Calu3 (cell line): ENCODE measurements around the gene ASIC2. TPM values are rescaled to one million over a fixed set of nuclear protein-coding genes. Genes with fewer than 3 reads are reported as not detected.

ENCODE experiments used
- Bru-seq: library from RNA; stranded (reverse); fragments of 400-500 nt; gene quantifications from one replicate; lab custom pipeline; 2021; lab: Mats Ljungman, UMichigan
- BruChase-seq, 2 experiments: library from RNA; stranded (reverse); fragments of 400-500 nt; gene quantifications; one replicate each; lab custom pipeline; 2021; lab: Mats Ljungman, UMichigan
- BruUV-seq: library from RNA; stranded (reverse); fragments of 400-500 nt; replicated peaks from 2 replicates; lab custom pipeline; 2021; lab: Mats Ljungman, UMichigan
- CTCF ChIA-PET: fragments of 300-600 bp; sonication (Branson Sonifier 250); formaldehyde crosslinking; loops from one replicate; lab custom pipeline; 2022; ENCODE audit warnings: antibody characterized with exemption; lab: Charles Lee
- DNase-seq: peaks from one replicate; pipeline ENCODE4 v3.0.0; 2022
- H3K27ac Mint-ChIP-seq: one replicate; pipeline ENCODE4 v1.8.0; 2022; ENCODE audit warnings: mixed read lengths; ENCODE audit not compliant: unreplicated experiment
- H3K27me3 Mint-ChIP-seq: one replicate; pipeline ENCODE4 v1.8.0; 2022; ENCODE audit warnings: mixed read lengths; ENCODE audit not compliant: unreplicated experiment
- H3K36me3 Mint-ChIP-seq: one replicate; pipeline ENCODE4 v1.8.0; 2022; ENCODE audit warnings: mild to moderate bottlenecking, moderate library complexity, mixed read lengths; ENCODE audit not compliant: insufficient read depth, unreplicated experiment
- H3K4me1 Mint-ChIP-seq: one replicate; pipeline ENCODE4 v1.8.0; 2022; ENCODE audit warnings: mild to moderate bottlenecking, low read depth, mixed read lengths; ENCODE audit not compliant: unreplicated experiment
- H3K4me3 Mint-ChIP-seq: one replicate; pipeline ENCODE4 v1.8.0; 2022; ENCODE audit warnings: mild to moderate bottlenecking, low read depth, moderate library complexity, mixed read lengths; ENCODE audit not compliant: unreplicated experiment
- H3K9me3 Mint-ChIP-seq: one replicate; pipeline ENCODE4 v1.8.0; 2022; ENCODE audit warnings: low read depth, mixed read lengths; ENCODE audit not compliant: unreplicated experiment
- intact Hi-C: fragments of 100-400 bp; cut with micrococcal nuclease; formaldehyde crosslinking; loops from one replicate; pipeline ENCODE4 v1.10.0; 2022; ENCODE audit not compliant: unreplicated experiment
- long read RNA-seq: library from polyadenylated mRNA; stranded (forward); transcript quantifications from one replicate; pipeline ENCODE4 v2.0.0, GENCODE V29; 2022
- total RNA-seq: library from RNA; stranded (reverse); gene quantifications from 2 replicates; pipeline ENCODE4 v1.2.3, GENCODE V29; 2022
- TF ChIP-seq, protein P1 (sequence below): fragments of 200-600 bp; IDR thresholded peaks from one replicate; pipeline ENCODE4 v1.8.0; 2022; ENCODE audit warnings: antibody characterized with exemption; ENCODE audit not compliant: unreplicated experiment

ASIC2 gene
- not detected in 2 replicates for total RNA-seq
- Bru-seq, nascent RNA: percentile 0 among the genes with signal in this experiment
- BruChase-seq, experiment 1, labeled RNA remaining after a 6-hour chase: percentile 0 among the genes with signal in this experiment
- percentile 0 among the genes with signal in this experiment for BruChase-seq, experiment 2, labeled RNA remaining after a 2-hour chase
- long read RNA-seq: 0 reads

DNA sequence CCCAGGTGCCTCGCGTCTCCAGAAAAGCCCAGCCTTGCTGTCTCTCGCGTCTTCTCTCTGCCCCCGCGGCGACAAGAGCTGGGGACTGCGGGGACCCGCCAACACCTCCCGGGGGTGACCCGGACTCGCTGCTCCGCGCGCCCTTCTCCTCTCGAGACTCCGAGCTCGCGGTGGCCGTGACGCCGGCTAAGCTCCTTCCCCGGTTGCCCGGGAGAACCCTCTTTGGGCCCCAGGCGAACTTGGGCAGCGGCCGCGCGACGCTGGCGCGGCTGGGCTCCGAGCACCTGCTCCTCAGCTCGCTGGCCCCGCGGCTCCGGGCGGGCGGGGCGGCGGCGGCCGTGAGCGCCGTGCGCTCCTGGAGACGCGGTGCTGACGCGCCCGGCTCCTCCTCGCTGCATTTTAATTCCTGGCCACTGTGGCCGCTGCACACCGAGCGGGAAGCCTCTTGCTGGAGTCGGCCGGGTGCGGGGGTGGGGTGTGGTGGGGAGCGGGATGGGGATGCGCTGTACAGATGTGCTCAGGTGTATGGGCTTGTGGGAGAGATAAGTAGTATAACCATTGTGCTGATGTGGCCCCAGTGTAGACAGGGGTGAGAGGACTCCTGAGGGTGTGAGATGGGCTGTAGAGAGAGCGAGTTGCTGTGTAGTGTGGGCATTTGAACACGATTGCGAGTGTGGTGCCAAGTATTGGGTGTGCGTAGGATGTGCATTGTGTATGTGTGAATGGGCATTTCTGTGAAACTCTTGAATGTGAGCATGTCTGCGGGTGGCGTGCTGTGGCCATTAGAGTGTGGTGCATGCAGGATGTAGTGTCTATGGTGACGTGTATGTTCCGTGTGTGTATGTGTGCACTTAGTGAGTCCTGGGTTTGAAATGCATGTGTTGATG lies at the start of gene ASIC2:
Gene ASIC2 (minus strand): TSS at position 315 of the 887 bp plus-strand sequence.
- TF ChIP-seq, protein P1, sequence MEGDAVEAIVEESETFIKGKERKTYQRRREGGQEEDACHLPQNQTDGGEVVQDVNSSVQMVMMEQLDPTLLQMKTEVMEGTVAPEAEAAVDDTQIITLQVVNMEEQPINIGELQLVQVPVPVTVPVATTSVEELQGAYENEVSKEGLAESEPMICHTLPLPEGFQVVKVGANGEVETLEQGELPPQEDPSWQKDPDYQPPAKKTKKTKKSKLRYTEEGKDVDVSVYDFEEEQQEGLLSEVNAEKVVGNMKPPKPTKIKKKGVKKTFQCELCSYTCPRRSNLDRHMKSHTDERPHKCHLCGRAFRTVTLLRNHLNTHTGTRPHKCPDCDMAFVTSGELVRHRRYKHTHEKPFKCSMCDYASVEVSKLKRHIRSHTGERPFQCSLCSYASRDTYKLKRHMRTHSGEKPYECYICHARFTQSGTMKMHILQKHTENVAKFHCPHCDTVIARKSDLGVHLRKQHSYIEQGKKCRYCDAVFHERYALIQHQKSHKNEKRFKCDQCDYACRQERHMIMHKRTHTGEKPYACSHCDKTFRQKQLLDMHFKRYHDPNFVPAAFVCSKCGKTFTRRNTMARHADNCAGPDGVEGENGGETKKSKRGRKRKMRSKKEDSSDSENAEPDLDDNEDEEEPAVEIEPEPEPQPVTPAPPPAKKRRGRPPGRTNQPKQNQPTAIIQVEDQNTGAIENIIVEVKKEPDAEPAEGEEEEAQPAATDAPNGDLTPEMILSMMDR: no peak
- intact Hi-C loops: no loop called here
- Mint-ChIP-seq H3K4me3 (no peak within 1 kb of the TSS), H3K4me1 (no peaks in the 10 kb centered on the region), H3K27ac (no peak within 1 kb of the TSS), H3K9me3 (peaks cover 3% of the 10 kb centered on the region), H3K27me3 (peaks cover 75% of the 10 kb centered on the region), H3K36me3 (no peaks in the 10 kb centered on the region)
- BruUV-seq: no TSS peak
- DNase-seq: no peak
- CTCF ChIA-PET: interaction anchor here (0.8 kb wide), 1 partner anchor 18 kb away, joined by 3 read pairs; no protein-coding TSS in a partner anchor

GRCh38 chr17:33342025-33342424 lies 48.9 kb upstream of the ASIC2 start:
- no TSS peak for BruUV-seq
- CTCF ChIA-PET: no interaction called here
- H3K9me3 Mint-ChIP-seq: peaks cover 3% of the 10 kb centered on the region

DNA sequence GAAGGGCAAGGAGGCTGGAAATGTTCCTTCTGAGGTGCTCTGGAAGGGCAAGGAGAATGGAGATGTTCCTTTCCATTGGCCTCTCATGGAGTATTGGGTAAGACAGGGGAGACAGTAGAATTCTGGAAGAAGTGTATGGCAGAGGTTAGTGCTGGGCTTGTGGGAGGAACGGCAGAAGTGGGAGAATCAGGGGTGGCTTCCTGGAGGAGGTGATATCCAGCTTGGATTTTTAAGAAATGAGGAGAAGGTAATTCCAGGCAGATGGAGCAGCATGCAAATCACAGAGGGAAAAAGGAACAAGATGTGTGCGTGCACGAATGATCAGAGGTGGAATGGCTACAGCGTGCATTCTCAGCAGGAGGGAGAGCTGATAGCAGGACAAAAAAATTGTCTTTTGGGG lies 45.1 kb upstream of the ASIC2 start:
- TF ChIP-seq, protein P1: no peak
- DNase-seq: no peak
- intact Hi-C loops: no loop called here
- no peak overlapping the region for H3K27ac Mint-ChIP-seq
- no peak overlapping the region for H3K4me3 Mint-ChIP-seq
- H3K9me3 Mint-ChIP-seq: no peaks in the 10 kb centered on the region
- BruUV-seq: no TSS peak
- no peaks in the 10 kb centered on the region for H3K4me1 Mint-ChIP-seq
- H3K36me3 Mint-ChIP-seq: no peaks in the 10 kb centered on the region
- CTCF ChIA-PET: interaction anchor here (0.6 kb wide), 1 partner anchor 335 kb away, joined by 3 read pairs; no protein-coding TSS in a partner anchor
- H3K27me3 Mint-ChIP-seq: peaks cover 55% of the 10 kb centered on the region

More at GRCh38 chr17:33342025-33342424, 48.9 kb upstream of the ASIC2 start:
- Mint-ChIP-seq H3K36me3 (no peaks in the 10 kb centered on the region), H3K4me3 (no peak overlapping the region), H3K27ac (no peak overlapping the region), H3K4me1 (no peaks in the 10 kb centered on the region), H3K27me3 (peaks cover 63% of the 10 kb centered on the region)
- intact Hi-C loops: no loop called here
- DNase-seq: no peak
- TF ChIP-seq, protein P1: no peak

DNA sequence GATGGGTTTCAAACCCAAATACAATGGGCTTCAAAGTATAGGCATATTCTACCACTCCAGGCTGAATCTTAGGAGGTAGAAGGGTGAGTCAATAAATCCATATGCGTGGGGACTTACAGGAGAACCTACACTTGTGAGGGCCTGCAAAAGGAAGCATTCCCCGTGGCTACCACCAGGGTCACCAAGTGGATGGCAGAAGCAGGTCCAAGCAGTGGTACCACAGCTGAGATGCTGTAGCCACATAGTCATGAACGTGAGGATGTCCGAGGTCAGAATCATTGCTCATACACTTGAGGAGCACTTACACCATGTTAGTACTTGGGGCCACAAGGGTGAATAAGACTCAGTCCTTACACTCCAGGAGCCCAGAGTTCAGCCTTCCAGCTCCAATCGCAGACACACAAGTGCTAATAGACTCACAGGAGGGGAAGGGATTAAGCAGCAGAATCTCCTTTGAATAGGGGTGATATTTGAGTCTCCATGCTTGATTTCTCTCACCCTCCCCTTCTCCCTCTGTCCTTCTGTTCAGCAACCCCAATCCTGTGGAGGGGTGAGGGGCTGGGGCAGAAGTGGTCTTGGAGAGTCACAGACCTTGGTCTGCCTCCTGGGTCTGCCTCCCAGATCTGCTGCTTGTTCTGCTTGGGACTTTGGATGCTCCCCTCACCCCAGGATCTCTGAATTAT lies 42.5 kb upstream of the ASIC2 start:
- CTCF ChIA-PET: no interaction called here
- H3K9me3 Mint-ChIP-seq: no peaks in the 10 kb centered on the region
- peaks cover 29% of the 10 kb centered on the region for H3K27me3 Mint-ChIP-seq
- BruUV-seq: no TSS peak
- H3K4me1 Mint-ChIP-seq: no peaks in the 10 kb centered on the region
- no peak overlapping the region for H3K27ac Mint-ChIP-seq
- no peak overlapping the region for H3K4me3 Mint-ChIP-seq
- DNase-seq: no peak
- TF ChIP-seq, protein P1: no peak
- intact Hi-C loops: no loop called here
- no peaks in the 10 kb centered on the region for H3K36me3 Mint-ChIP-seq
